Bronchial epithelial cell (primary cell): Measurements from ENCODE around the gene GLA. TPM values are rescaled to one million over a fixed set of nuclear protein-coding genes. Genes with fewer than 3 reads are reported as not detected.
A peak's percentile ranks its signal among the peaks of the same experiment; 100 is the strongest.

Source experiments
- DNase-seq: peaks from one replicate; pipeline ENCODE4 v3.0.0-alpha.2; 2010; ENCODE audit warnings: low read depth
- FAIRE-seq: peaks from 2 replicates; lab custom pipeline; 2011; peaks lifted over from hg19 to GRCh38; lab: Jason Lieb, UNC
- H3K27me3 ChIP-seq: 2 replicates; pipeline ENCODE4 v1.5.1; 2011; ENCODE audit warnings: low read length; ENCODE audit not compliant: control insufficient read depth, insufficient read depth
- H3K36me3 ChIP-seq: 2 replicates; pipeline ENCODE4 v1.5.1; 2011; ENCODE audit warnings: low read length; ENCODE audit not compliant: control insufficient read depth, insufficient read depth
- H3K4me3 ChIP-seq: 2 replicates; pipeline ENCODE4 v1.5.1; 2011; ENCODE audit warnings: mild to moderate bottlenecking, low read depth, low read length, control low read depth
- CTCF ChIP-seq: IDR thresholded peaks from 2 replicates; pipeline ENCODE4 v1.5.1; 2011; ENCODE audit warnings: mild to moderate bottlenecking, moderate library complexity, low read length, control low read depth, inconsistent platforms; ENCODE audit not compliant: insufficient read depth, severe bottlenecking
- total RNA-seq: library from RNA; depleted of rRNA; stranded (reverse); fragments of >200 nt; gene quantifications from 2 replicates; pipeline ENCODE4 v1.2.1, GENCODE V29; 2014

The GLA gene
- 9.0 and 15.0 TPM in 2 replicates for total RNA-seq

GRCh38 chrX:101407748-101408531 is at the start of gene GLA, which contains the start of gene HNRNPH2:
TSS of gene GLA (minus strand) at chrX:101407925. CDS start at chrX:101407903, 22 bp downstream.
TSS of gene HNRNPH2 (plus strand) at chrX:101408222. CDS start at chrX:101411989, 3,767 bp downstream.
- Histone ChIP-seq H3K36me3 (peaks cover 1% of the 10 kb centered on the region), H3K27me3 (no peaks in the 10 kb centered on the region), H3K4me3 (peak within 1 kb of the TSS; percentile 61)
- no peak for TF ChIP-seq CTCF
- FAIRE-seq (peak; percentile 90), DNase-seq (peak; percentile 97)

- no peaks in the 10 kb centered on the region for H3K27me3 ChIP-seq
- FAIRE-seq (no peak), DNase-seq (no peak)
- H3K36me3 ChIP-seq, result no peaks in the 10 kb centered on the region
- H3K4me3 ChIP-seq, result no peak overlapping the region
- no peak for TF ChIP-seq CTCF
These were observed 44.3 kb upstream of the GLA start for GRCh38 chrX:101452056-101452455.

GRCh38 chrX:101450961-101451360 is 43.2 kb upstream of the GLA start:
- Histone ChIP-seq H3K4me3 (no peak overlapping the region), H3K27me3 (no peaks in the 10 kb centered on the region), H3K36me3 (no peaks in the 10 kb centered on the region)
- DNase-seq, result no peak
- TF ChIP-seq CTCF, result no peak
- no peak for FAIRE-seq

GRCh38 chrX:101450085-101450484 is 42.4 kb upstream of the GLA start:
- Histone ChIP-seq H3K36me3 (no peaks in the 10 kb centered on the region), H3K4me3 (no peak overlapping the region), H3K27me3 (no peaks in the 10 kb centered on the region)
- TF ChIP-seq CTCF, result no peak
- FAIRE-seq (no peak), DNase-seq (no peak)

GRCh38 chrX:101449279-101449678 is 41.6 kb upstream of the GLA start:
- no peak for TF ChIP-seq CTCF
- no peaks in the 10 kb centered on the region for H3K36me3 ChIP-seq
- H3K27me3 ChIP-seq, result no peaks in the 10 kb centered on the region
- H3K4me3 ChIP-seq, result no peak overlapping the region
- no peak for DNase-seq
- no peak for FAIRE-seq
